OCI-LY3 (cell line): ENCODE results near the gene EPYC.

Source experiments
- H2AFZ ChIP-seq: fragments of 200-600, 300-600 bp; shearing (Covaris generic); 2 replicates; pipeline ENCODE4 v1.6.0; 2014; ENCODE audit warnings: antibody characterized with exemption, low read depth, low read length
- H3K27ac ChIP-seq: fragments of 200-600, 300-600 bp; sonication (generic); 2 replicates; pipeline ENCODE4 v1.5.1; 2014; ENCODE audit warnings: mild to moderate bottlenecking, low read length, moderate library complexity, mixed read lengths
- H3K27me3 ChIP-seq: fragments of 200-600, 300-600 bp; sonication (generic); 2 replicates; pipeline ENCODE4 v1.6.1; 2014; ENCODE audit warnings: low read depth, low read length, mixed read lengths
- H3K36me3 ChIP-seq: fragments of 200-600, 300-600 bp; sonication (generic); replicated peaks from 2 replicates; pipeline ENCODE3; 2014; ENCODE audit warnings: low read depth, low read length, mixed read lengths
- H3K4me1 ChIP-seq: fragments of 300-600, 200-600 bp; sonication (generic); 2 replicates; pipeline ENCODE4 v1.6.1; 2014; ENCODE audit warnings: low read length, mixed read lengths
- H3K4me2 ChIP-seq: fragments of 200-600, 300-600 bp; sonication (generic); 2 replicates; pipeline ENCODE4 v1.6.1; 2014; ENCODE audit warnings: low read length, mixed read lengths
- H3K4me3 ChIP-seq: fragments of 300-600, 200-600 bp; sonication (generic); 2 replicates; pipeline ENCODE4 v1.5.1; 2014; ENCODE audit warnings: antibody characterized with exemption, mild to moderate bottlenecking, low read length, moderate library complexity
- H3K79me2 ChIP-seq: fragments of 300-600, 200-600 bp; shearing (Covaris generic); 2 replicates; pipeline ENCODE4 v1.6.1; 2014; ENCODE audit warnings: mild to moderate bottlenecking, low read length, mixed read lengths
- H3K9ac ChIP-seq: fragments of 300-600, 200-600 bp; shearing (Covaris generic); 2 replicates; pipeline ENCODE4 v1.6.0; 2014; ENCODE audit warnings: mild to moderate bottlenecking, low read length, moderate library complexity
- H3K9me3 ChIP-seq: fragments of 200-600, 300-600 bp; shearing (Covaris generic); 2 replicates; pipeline ENCODE4 v1.6.1; 2014; ENCODE audit warnings: low read length, mixed read lengths; ENCODE audit not compliant: insufficient read depth
- H4K20me1 ChIP-seq: fragments of 200-600, 300-600 bp; sonication (generic); 2 replicates; pipeline ENCODE4 v1.6.1; 2016; ENCODE audit warnings: low read length, mixed read lengths; ENCODE audit not compliant: insufficient read depth
- CTCF ChIP-seq: fragments of 200-600, 300-600 bp; sonication (generic); IDR thresholded peaks from 2 replicates; pipeline ENCODE4 v1.5.1; 2014; ENCODE audit warnings: antibody characterized with exemption, low read length, low read depth
- EZH2phosphoT487 ChIP-seq: fragments of 200-600 bp; shearing (Covaris generic); IDR thresholded peaks from 2 replicates; pipeline ENCODE4 v1.6.1; 2018; ENCODE audit warnings: antibody characterized with exemption, mixed run types, low read depth

EPYC gene

GRCh38 chr12:90979019-90979418 lies 25.8 kb downstream of the EPYC start:
- H3K4me1 ChIP-seq: peaks cover 9% of the 10 kb centered on the region
- H3K9ac ChIP-seq: no peak overlapping the region
- H3K79me2 ChIP-seq: no peaks in the 10 kb centered on the region
- no peaks in the 10 kb centered on the region for H3K9me3 ChIP-seq
- H4K20me1 ChIP-seq: no peaks in the 10 kb centered on the region
- no peak overlapping the region for H2AFZ ChIP-seq
- no peak overlapping the region for H3K4me3 ChIP-seq
- no peak for TF ChIP-seq CTCF
- TF ChIP-seq EZH2phosphoT487: no peak
- H3K27me3 ChIP-seq: no peaks in the 10 kb centered on the region
- no peak overlapping the region for H3K4me2 ChIP-seq
- H3K36me3 ChIP-seq: no peaks in the 10 kb centered on the region
- H3K27ac ChIP-seq: no peak overlapping the region

GRCh38 chr12:90978117-90978770 lies 26.5 kb downstream of the EPYC start:
- Histone ChIP-seq H3K36me3 (no peaks in the 10 kb centered on the region), H3K9me3 (no peaks in the 10 kb centered on the region), H3K27ac (no peak overlapping the region), H3K27me3 (no peaks in the 10 kb centered on the region), H3K4me1 (peaks cover 9% of the 10 kb centered on the region), H3K4me3 (no peak overlapping the region), H3K79me2 (no peaks in the 10 kb centered on the region), H4K20me1 (no peaks in the 10 kb centered on the region), H2AFZ (no peak overlapping the region), H3K9ac (no peak overlapping the region), H3K4me2 (no peak overlapping the region)
- TF ChIP-seq CTCF: peak; percentile 82
- no peak for TF ChIP-seq EZH2phosphoT487

GRCh38 chr12:90977224-90977623 lies 27.5 kb downstream of the EPYC start:
- no peak overlapping the region for H3K27ac ChIP-seq
- no peak overlapping the region for H3K4me2 ChIP-seq
- H3K27me3 ChIP-seq: no peaks in the 10 kb centered on the region
- H3K4me1 ChIP-seq: peaks cover 9% of the 10 kb centered on the region
- no peak overlapping the region for H3K4me3 ChIP-seq
- no peaks in the 10 kb centered on the region for H3K9me3 ChIP-seq
- no peaks in the 10 kb centered on the region for H4K20me1 ChIP-seq
- TF ChIP-seq CTCF: no peak
- TF ChIP-seq EZH2phosphoT487: no peak
- no peaks in the 10 kb centered on the region for H3K36me3 ChIP-seq
- no peak overlapping the region for H2AFZ ChIP-seq
- H3K79me2 ChIP-seq: no peaks in the 10 kb centered on the region
- H3K9ac ChIP-seq: no peak overlapping the region

GRCh38 chr12:90974286-90974685 lies 30.5 kb downstream of the EPYC start:
- no peaks in the 10 kb centered on the region for H3K9me3 ChIP-seq
- no peak overlapping the region for H3K4me3 ChIP-seq
- H2AFZ ChIP-seq: no peak overlapping the region; the same call in 1 of the 2 replicates
- no peaks in the 10 kb centered on the region for H3K27me3 ChIP-seq
- no peak overlapping the region for H3K27ac ChIP-seq
- H3K36me3 ChIP-seq: no peaks in the 10 kb centered on the region
- no peak for TF ChIP-seq EZH2phosphoT487
- no peak for TF ChIP-seq CTCF
- no peak overlapping the region for H3K9ac ChIP-seq
- no peaks in the 10 kb centered on the region for H4K20me1 ChIP-seq
- no peaks in the 10 kb centered on the region for H3K79me2 ChIP-seq
- peaks cover 9% of the 10 kb centered on the region for H3K4me1 ChIP-seq
- H3K4me2 ChIP-seq: no peak overlapping the region
